ENCODE data around the gene NINJ1.

Gene NINJ1, protein sequence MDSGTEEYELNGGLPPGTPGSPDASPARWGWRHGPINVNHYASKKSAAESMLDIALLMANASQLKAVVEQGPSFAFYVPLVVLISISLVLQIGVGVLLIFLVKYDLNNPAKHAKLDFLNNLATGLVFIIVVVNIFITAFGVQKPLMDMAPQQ

DNA sequence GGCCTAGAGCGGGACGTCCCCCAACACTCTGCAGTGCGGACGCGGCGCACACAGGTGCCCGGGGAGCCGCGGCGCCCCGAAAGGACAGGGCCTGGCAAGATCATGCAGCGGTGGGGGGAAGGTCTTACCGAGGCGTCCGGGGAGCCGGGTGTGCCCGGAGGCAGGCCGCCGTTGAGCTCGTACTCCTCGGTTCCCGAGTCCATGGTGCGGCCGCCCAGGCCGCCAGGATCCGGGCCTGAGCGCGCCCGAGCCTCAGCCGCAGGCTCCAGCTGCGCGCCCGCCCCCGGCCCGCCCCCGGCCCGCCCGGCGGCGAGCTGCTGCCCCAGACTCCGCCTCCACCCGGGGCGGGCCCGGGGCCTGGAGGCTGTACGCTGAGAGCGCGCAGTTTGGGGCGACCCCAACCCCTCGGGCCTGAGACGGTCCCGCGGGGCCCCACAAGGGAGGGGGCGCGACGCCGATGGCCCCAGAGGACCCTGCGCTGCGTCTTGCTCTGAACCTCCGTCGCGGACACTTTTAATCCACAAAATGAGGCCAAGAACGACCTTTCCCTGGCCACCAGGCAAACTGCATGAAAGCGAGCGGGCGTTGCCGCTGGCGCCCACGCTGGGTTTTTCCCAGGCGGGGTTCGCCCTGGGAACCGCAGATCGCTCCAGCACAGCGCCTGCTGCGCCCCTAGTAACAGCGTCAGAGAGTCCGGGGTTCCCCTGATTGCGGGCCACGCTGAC lies at the start of gene NINJ1:
NINJ1 (minus strand) TSS at position 237 of the 725 bp plus-strand sequence; CDS start at position 203, 34 bp downstream.
- Mint-ChIP-seq H3K9me3 (no peaks in the 10 kb centered on the region), H3K4me3 (peak within 1 kb of the TSS; percentile 95), H3K27me3 (peaks cover 12% of the 10 kb centered on the region), H3K4me1 (ENCODE audit: low read depth) (peaks cover 90% of the 10 kb centered on the region), H3K27ac (peak within 1 kb of the TSS; percentile 96), H3K36me3 (ENCODE audit: low read depth) (peaks cover 51% of the 10 kb centered on the region)
- intact Hi-C loops (cut with micrococcal nuclease) = loop anchor here (1.0 to 5.0 kb wide), 2 partner anchors 15 to 37 kb away; partner anchors contain the start of gene CARD19

DNA sequence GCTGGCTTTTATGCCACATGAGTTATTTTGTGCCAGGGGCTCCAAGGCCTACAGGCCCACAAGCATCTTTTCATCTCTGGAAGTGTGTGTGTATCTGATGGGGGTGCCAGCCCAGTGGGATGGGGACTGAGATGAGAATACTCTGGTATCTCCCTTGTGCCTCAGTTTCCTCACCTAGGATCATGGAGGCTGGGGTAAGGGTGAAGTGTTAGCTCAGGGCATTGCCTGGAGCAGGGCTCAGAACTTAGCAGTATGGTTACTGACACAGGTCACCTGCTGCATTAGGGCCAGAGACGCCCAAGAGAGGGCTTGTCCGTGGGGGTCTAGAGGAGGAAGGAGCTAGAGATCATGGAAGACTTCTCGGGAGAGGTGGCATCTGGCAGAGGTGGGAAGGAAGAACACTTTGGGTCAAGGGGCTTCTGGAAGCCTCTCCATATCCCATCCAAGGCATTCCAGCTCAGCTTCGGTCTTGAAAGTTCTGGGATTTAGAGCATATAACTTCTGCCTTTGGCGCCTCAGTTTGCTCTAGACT lies 49.1 kb upstream of the NINJ1 start:
- peak overlapping the region; percentile 56 for H3K4me3 Mint-ChIP-seq
- H3K36me3 Mint-ChIP-seq (ENCODE audit: low read depth) = no peaks in the 10 kb centered on the region
- peaks cover 90% of the 10 kb centered on the region for H3K27me3 Mint-ChIP-seq
- H3K4me1 Mint-ChIP-seq (ENCODE audit: low read depth) = no peaks in the 10 kb centered on the region
- no peak overlapping the region for H3K27ac Mint-ChIP-seq
- intact Hi-C loops (cut with micrococcal nuclease) = no loop called here
- H3K9me3 Mint-ChIP-seq = no peaks in the 10 kb centered on the region

DNA sequence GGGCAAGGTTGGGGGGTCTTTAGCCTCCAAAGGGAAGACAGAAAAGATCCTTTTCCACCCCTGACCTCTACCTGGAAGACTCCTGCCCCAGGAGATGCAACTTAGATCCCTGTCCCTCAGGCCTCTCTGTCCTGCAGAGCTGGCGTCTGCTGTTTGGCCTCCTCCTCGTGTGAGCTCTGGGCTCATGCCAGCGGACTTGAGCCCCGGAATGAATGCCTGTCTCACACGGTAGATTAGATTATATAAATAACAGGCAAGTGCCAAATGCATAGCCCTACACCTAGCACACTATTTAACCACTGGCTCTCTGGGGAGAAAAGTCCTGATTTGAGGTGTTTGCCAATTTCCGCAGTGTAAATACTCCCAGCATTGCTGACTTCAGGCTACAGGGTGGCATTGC lies 48.5 kb upstream of the NINJ1 start:
- no peak overlapping the region for H3K4me3 Mint-ChIP-seq
- H3K4me1 Mint-ChIP-seq (ENCODE audit: low read depth) = no peaks in the 10 kb centered on the region
- H3K36me3 Mint-ChIP-seq (ENCODE audit: low read depth) = no peaks in the 10 kb centered on the region
- peaks cover 87% of the 10 kb centered on the region for H3K27me3 Mint-ChIP-seq
- intact Hi-C loops (cut with micrococcal nuclease) = no loop called here
- H3K27ac Mint-ChIP-seq = no peak overlapping the region
- no peaks in the 10 kb centered on the region for H3K9me3 Mint-ChIP-seq

DNA sequence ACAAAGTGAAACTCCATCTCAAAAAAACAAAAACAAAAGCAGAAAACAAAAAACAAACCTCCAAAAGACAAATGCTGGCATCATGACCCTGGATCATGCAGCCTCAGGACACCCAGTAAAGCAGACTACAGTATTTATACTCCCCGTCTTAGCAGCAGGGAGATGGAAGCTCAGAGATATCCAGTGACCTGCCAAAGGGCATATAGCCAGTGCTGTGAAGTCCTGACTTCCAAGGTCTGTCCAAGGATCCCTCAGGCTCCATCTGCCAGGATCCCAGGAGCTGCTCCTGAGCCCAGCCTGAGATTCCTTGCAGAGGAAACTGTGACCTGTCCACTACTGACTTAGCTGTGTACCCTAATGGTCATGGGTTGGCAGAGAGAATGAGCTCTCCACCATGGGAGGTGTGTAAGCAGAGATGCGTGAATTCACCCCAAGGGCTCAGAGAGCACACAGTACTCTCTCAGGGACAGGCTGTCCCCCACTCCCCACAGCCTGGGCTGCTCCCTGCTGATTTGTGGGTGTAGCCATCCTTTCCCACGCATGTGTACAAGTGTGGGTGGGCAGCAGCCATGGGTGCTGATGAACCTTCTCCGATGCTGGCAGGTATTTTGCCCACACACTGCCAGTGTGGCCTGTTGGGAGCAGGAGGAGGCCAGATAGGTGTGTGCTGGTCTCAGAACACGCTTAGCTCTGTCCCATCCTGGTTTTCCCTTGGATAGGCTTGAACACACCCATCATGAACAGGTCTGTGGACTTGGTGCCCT lies 47.8 kb upstream of the NINJ1 start:
- intact Hi-C loops (cut with micrococcal nuclease) = no loop called here
- H3K4me3 Mint-ChIP-seq = no peak overlapping the region
- H3K4me1 Mint-ChIP-seq (ENCODE audit: low read depth) = no peaks in the 10 kb centered on the region
- no peaks in the 10 kb centered on the region for H3K9me3 Mint-ChIP-seq
- H3K27ac Mint-ChIP-seq = no peak overlapping the region
- H3K27me3 Mint-ChIP-seq = peaks cover 85% of the 10 kb centered on the region
- no peaks in the 10 kb centered on the region for H3K36me3 Mint-ChIP-seq (ENCODE audit: low read depth)

DNA sequence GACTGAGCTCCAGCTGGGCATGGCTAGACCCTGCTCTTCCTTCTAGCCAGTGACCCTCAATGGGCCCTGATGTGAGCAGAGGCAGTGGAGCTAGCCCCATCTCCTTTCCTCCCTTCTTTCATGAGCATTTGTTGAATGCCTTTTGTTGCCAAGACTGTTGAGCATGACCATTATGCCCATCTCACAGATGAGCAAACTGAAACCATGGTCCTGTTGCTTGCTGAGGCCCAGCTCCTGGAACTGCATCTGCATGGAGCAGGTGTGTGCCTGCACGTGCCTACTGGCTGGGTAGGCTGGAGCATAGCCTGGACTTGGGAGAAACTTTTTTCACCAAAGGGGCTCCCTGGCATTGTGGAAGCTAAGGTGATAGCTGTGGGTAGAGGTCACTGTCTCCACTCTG lies 46.9 kb upstream of the NINJ1 start:
- no peaks in the 10 kb centered on the region for H3K4me1 Mint-ChIP-seq (ENCODE audit: low read depth)
- intact Hi-C loops (cut with micrococcal nuclease) = no loop called here
- no peaks in the 10 kb centered on the region for H3K36me3 Mint-ChIP-seq (ENCODE audit: low read depth)
- no peak overlapping the region for H3K27ac Mint-ChIP-seq
- peaks cover 76% of the 10 kb centered on the region for H3K27me3 Mint-ChIP-seq
- H3K4me3 Mint-ChIP-seq = no peak overlapping the region
- H3K9me3 Mint-ChIP-seq = no peaks in the 10 kb centered on the region

DNA sequence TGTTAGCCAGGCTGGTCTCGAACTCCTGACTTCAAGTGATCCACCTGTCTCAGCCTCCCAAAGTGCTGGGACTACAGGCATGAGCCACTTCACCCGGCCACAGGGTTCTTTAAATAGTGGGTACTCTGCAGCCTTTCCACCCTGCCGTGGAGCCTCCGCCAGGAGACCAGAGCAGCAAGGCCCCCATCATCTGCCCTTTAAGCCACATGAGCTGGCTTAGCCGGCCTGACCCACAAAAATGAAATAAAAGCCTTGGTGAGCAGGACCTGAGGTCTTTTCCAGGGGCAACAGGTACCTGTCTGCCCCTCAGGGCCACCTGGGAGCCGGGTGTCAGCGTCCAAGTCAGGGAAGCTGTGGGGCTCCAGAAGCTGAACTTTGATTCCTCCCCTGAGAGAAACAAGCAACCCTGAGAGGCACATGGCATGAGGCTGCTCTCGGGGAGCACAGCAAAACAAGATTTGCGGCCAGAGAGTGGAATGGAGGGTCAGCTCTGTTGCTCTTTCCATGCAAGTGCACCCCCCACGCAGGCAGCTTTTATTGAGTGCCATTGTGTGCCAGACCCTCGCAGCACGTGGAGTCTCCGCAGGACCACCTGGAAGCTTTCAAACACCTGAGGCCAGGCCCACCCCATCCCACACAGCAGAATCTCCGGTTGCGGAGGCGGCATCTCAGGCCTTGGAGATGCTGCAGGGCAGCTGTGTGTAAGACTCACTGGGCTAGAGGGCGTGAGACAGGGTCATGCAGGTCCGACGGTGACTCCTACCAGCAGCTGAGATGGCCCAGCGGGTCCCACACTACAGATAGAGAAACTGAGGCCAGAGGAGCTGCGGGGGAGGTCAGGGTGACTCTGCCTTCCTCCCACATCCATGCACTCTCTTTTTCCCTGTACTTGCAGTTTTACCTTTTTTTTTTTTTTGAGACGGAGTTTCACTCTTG lies 45.1 kb upstream of the NINJ1 start:
- no peak overlapping the region for H3K4me3 Mint-ChIP-seq
- intact Hi-C loops (cut with micrococcal nuclease) = no loop called here
- H3K36me3 Mint-ChIP-seq (ENCODE audit: low read depth) = no peaks in the 10 kb centered on the region
- peaks cover 63% of the 10 kb centered on the region for H3K27me3 Mint-ChIP-seq
- no peak overlapping the region for H3K27ac Mint-ChIP-seq
- H3K9me3 Mint-ChIP-seq = no peaks in the 10 kb centered on the region
- H3K4me1 Mint-ChIP-seq (ENCODE audit: low read depth) = no peaks in the 10 kb centered on the region

DNA sequence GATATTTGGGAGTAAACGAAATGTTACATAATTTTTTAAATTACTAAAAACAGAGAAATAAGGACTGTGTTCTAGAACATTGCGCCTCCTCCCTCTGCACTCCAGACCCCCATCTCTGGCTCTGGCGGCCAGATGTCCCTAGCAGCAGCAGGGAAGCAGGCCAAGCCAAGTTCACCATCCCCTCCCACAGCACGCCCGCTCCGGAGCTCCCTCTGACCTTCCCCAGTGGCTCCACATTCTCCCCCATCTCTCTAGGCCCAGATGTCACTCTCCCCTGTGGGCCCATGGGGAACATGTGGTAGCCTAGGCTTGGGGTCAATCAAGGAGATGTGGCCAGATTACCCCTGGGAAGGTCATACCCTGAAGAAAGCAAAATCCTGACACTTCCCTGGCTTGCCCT lies 43.6 kb upstream of the NINJ1 start:
- peaks cover 6% of the 10 kb centered on the region for H3K4me1 Mint-ChIP-seq (ENCODE audit: low read depth)
- no peak overlapping the region for H3K27ac Mint-ChIP-seq
- H3K36me3 Mint-ChIP-seq (ENCODE audit: low read depth) = no peaks in the 10 kb centered on the region
- no peak overlapping the region for H3K4me3 Mint-ChIP-seq
- peaks cover 59% of the 10 kb centered on the region for H3K27me3 Mint-ChIP-seq
- H3K9me3 Mint-ChIP-seq = no peaks in the 10 kb centered on the region
- intact Hi-C loops (cut with micrococcal nuclease) = no loop called here

DNA sequence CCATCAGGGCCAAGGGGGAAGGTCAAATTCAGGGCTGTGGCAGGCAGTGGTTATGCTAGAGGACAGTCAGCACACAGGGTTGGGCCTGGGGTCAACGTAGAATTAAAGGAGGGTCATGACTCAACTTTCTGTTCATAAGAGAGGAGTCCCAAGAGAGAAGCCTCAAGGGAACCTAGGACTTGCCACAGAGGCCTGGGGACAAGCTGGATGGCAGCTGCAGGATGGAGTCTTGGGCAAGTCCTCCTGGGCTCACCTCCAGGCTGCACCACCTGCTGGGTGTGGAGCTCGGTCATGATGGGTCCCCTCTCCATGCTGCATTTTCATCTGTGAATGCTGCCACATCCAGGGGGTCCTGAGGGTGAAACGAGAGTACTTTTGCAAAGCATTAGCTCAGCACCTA lies 40.9 kb upstream of the NINJ1 start:
- no peaks in the 10 kb centered on the region for H3K36me3 Mint-ChIP-seq (ENCODE audit: low read depth)
- no peak overlapping the region for H3K4me3 Mint-ChIP-seq
- no peaks in the 10 kb centered on the region for H3K9me3 Mint-ChIP-seq
- peaks cover 37% of the 10 kb centered on the region for H3K27me3 Mint-ChIP-seq
- H3K27ac Mint-ChIP-seq = no peak overlapping the region
- intact Hi-C loops (cut with micrococcal nuclease) = no loop called here
- peaks cover 6% of the 10 kb centered on the region for H3K4me1 Mint-ChIP-seq (ENCODE audit: low read depth)

DNA sequence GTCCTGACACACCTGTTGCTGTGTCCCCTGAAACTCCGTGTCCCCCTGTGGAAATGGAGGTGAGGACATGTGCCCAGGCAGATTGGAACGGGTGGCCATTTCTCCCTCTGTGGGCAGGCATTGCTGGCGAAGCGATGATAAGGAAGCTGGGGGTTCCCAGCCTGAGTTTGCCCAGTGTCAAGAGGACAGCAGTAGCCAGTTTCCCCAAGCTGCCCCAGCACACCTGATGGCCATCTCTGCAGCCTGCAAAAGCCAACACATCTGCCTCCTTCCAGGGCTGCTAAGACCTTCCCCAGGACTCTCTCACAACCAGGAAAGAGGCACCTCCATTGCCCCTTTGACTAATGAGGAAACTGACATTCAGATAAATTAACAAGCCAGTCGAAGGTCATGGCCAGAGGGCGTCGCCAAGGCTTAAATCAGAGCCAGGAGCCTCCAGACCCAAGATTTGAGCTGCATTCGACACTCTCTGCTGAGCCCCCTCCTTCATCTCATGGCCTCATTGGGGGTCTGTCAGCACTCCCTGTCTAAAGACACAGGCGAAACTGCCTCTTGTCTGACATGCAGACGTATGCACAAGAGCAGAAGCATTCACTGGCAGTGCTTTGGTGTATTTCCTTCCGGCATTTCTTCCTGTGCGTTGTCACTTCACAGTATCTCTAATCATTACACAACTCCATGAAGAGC lies 39.5 kb upstream of the NINJ1 start:
- Mint-ChIP-seq H3K36me3 (ENCODE audit: low read depth) (no peaks in the 10 kb centered on the region), H3K27ac (no peak overlapping the region), H3K4me3 (no peak overlapping the region), H3K27me3 (peaks cover 29% of the 10 kb centered on the region), H3K9me3 (no peaks in the 10 kb centered on the region), H3K4me1 (ENCODE audit: low read depth) (peaks cover 6% of the 10 kb centered on the region)
- intact Hi-C loops (cut with micrococcal nuclease) = no loop called here

DNA sequence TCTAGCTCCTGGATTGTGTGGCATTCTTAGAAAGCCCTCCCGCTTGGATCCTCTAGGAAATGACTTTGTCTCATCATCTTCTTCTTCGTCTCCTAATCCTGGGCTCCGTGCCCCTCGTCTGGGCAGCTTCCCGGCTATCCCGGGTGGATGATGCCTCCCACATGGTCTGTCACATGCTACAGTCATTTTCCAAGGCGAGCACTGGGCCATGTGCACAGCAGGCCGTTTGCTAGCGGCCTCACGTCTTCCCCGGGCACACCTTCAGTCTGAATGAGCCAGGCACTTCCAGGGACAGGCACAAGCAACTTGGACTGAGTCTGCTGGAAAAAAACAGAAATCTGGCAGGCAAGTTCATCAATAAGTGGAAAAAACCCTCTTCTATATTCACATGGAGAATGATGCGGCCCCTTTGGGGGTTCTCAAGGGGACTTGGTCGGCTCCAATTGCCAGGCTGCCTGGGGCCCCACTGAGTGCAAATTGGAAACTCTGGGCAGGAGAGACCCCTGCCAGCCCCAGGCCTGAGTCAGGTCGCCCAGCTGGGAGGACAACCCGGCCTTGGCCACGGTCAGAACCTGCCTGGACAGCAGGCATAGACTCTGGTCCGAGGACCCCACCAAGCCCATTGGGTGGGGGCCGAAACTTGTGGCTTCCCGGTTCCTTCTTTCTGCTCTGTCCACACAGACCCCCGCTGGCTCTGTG lies 38.8 kb upstream of the NINJ1 start:
- H3K27me3 Mint-ChIP-seq = peaks cover 29% of the 10 kb centered on the region

DNA sequence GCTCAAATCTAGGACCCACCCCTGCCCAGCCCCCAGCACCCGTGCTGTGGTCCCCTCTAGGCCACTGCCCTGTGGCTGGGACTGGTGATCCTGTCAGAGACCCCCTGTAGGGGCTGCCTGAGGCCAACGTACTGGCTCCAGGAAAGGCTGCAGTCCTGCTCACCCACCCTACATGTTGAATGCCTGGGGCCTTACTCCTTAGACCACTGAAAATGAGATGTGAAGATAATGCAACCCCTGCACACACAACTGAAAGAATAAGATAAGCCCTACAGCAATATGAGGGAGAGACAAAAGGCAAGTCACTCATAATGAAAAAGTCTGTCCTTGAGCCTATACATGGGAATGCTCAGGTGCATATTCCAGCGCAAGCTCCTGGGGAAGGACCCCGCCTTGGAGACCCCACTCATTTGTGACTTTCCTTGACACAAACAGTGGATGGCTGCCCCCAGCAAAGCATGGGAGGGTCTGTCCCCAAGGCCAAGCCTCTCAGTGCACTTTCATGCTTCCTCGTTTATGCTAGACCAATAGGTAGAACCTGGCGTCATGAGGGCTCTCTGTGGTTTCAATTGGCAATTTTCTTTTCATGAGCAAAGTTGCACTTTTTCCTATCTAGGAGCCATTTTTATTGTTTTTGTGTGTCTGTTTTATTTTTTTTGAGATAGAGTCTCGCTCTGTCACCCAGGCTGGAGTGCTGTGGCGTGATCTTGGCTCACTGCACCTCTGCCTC lies 37.4 kb upstream of the NINJ1 start:
- Mint-ChIP-seq H3K9me3 (no peaks in the 10 kb centered on the region), H3K4me1 (ENCODE audit: low read depth) (peaks cover 6% of the 10 kb centered on the region), H3K27ac (no peak overlapping the region), H3K36me3 (ENCODE audit: low read depth) (no peaks in the 10 kb centered on the region), H3K27me3 (peaks cover 26% of the 10 kb centered on the region), H3K4me3 (no peak overlapping the region)
- intact Hi-C loops (cut with micrococcal nuclease) = no loop called here

More for the DNA sequence above, 38.8 kb upstream of the NINJ1 start:
- H3K4me1 Mint-ChIP-seq (ENCODE audit: low read depth) = peaks cover 6% of the 10 kb centered on the region
- H3K9me3 Mint-ChIP-seq = no peaks in the 10 kb centered on the region
- intact Hi-C loops (cut with micrococcal nuclease) = no loop called here
- no peaks in the 10 kb centered on the region for H3K36me3 Mint-ChIP-seq (ENCODE audit: low read depth)
- no peak overlapping the region for H3K27ac Mint-ChIP-seq
- H3K4me3 Mint-ChIP-seq = no peak overlapping the region

DNA sequence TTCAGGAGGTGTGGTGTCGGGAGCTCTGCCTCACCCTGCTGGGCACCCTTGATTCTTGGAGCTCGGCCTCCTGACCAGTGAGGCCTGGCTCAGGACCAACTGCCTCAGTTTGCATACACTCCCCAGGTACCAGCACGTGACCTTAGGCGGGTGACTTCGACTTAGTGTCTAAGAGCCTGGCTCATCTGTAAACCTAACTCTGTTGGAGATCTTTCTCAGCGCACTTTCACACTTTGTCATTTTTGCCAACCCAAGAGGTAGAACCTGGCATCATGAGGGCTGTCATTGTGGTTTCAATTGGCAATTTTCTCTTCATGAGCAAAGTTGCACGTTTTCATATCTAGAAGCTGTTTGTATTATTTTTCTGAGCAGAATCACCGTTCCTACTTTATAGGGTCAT lies 36.5 kb upstream of the NINJ1 start:
- H3K27ac Mint-ChIP-seq = no peak overlapping the region
- H3K9me3 Mint-ChIP-seq = no peaks in the 10 kb centered on the region
- intact Hi-C loops (cut with micrococcal nuclease) = no loop called here
- peaks cover 27% of the 10 kb centered on the region for H3K27me3 Mint-ChIP-seq
- no peak overlapping the region for H3K4me3 Mint-ChIP-seq
- H3K36me3 Mint-ChIP-seq (ENCODE audit: low read depth) = no peaks in the 10 kb centered on the region
- peaks cover 6% of the 10 kb centered on the region for H3K4me1 Mint-ChIP-seq (ENCODE audit: low read depth)

All from dendritic cell treated with granulocyte-macrophage colony-stimulating factor and Interleukin-4, amounts not matched to agents 40 ng/mL and 50 ng/mL, for 4 days (primary cell).